PC-3 (cell line): ENCODE data around the gene WDPCP. TPM values are rescaled to one million over a fixed set of nuclear protein-coding genes. Genes with fewer than 3 reads are reported as not detected.

ENCODE experiments used
- ATAC-seq: fragments of 200-7000 bp; cut with Tn5 transposase; 2 replicates; pipeline ENCODE4 v1.9.1; 2020; ENCODE audit warnings: mild to moderate bottlenecking, moderate library complexity
- BruUV-seq: library from RNA; stranded (reverse); fragments of 400-500 nt; replicated peaks from 2 replicates; lab custom pipeline; 2021; lab: Mats Ljungman, UMichigan
- CTCF ChIA-PET: fragments of 300-600 bp; sonication (Branson Sonifier 250); formaldehyde crosslinking; loops from one replicate; lab custom pipeline; 2022; ENCODE audit warnings: antibody characterized with exemption; lab: Charles Lee
- POLR2A ChIA-PET: fragments of 300-600 bp; sonication (Branson Sonifier 250); formaldehyde crosslinking; loops from one replicate; lab custom pipeline; 2022; ENCODE audit warnings: antibody characterized with exemption; ENCODE audit not compliant: unreplicated experiment; lab: Charles Lee
- DNase-seq: peaks from one replicate; pipeline ENCODE4 v3.0.0-alpha.2; 2015
- H2AFZ ChIP-seq: fragments of 300-600 bp; sonication (generic); 2 replicates; pipeline ENCODE4 v1.6.0; 2016; ENCODE audit warnings: antibody characterized with exemption, low read length
- H3F3A ChIP-seq: fragments of 300-600 bp; sonication (generic); one replicate; pipeline ENCODE4 v1.6.0; 2017; ENCODE audit warnings: antibody characterized with exemption, low read length, control low read depth, mild to moderate bottlenecking; ENCODE audit not compliant: unreplicated experiment
- H3K27ac ChIP-seq: fragments of 300-600 bp; sonication (generic); 2 replicates; pipeline ENCODE4 v1.5.1; 2016; ENCODE audit warnings: mild to moderate bottlenecking, low read length
- H3K27me3 ChIP-seq: fragments of 300-600 bp; sonication (generic); 2 replicates; pipeline ENCODE4 v1.6.1; 2016; ENCODE audit warnings: low read length, mixed read lengths
- H3K36me3 ChIP-seq: fragments of 300-600 bp; sonication (generic); 2 replicates; pipeline ENCODE4 v1.6.1; 2016; ENCODE audit warnings: low read depth, mixed run types, low read length, mixed read lengths
- H3K4me1 ChIP-seq: fragments of 300-600 bp; sonication (generic); 2 replicates; pipeline ENCODE4 v1.5.1; 2016; ENCODE audit warnings: low read length; ENCODE audit not compliant: insufficient read depth
- H3K4me2 ChIP-seq: fragments of 300-600 bp; sonication (generic); 2 replicates; pipeline ENCODE4 v1.6.0; 2016; ENCODE audit warnings: low read length
- H3K4me3 ChIP-seq: fragments of 300-600 bp; sonication (generic); 2 replicates; pipeline ENCODE4 v1.5.1; 2016; ENCODE audit warnings: mild to moderate bottlenecking, low read length, mixed read lengths
- H3K79me2 ChIP-seq: fragments of 300-600 bp; sonication (generic); 2 replicates; pipeline ENCODE4 v1.6.1; 2017; ENCODE audit warnings: low read length, mixed read lengths
- H3K9ac ChIP-seq: fragments of 300-600 bp; sonication (generic); 2 replicates; pipeline ENCODE4 v1.6.0; 2016; ENCODE audit warnings: mild to moderate bottlenecking, low read length
- H3K9me2 ChIP-seq: fragments of 300-600 bp; sonication (generic); replicated peaks from 2 replicates; pipeline ENCODE4 v1.6.1; 2016; ENCODE audit warnings: mixed run types, low read length, mixed read lengths
- H3K9me3 ChIP-seq: fragments of 300-600 bp; sonication (generic); 2 replicates; pipeline ENCODE4 v1.6.1; 2016; ENCODE audit warnings: low read length, mixed read lengths
- H4K20me1 ChIP-seq: fragments of 300-600 bp; sonication (generic); 2 replicates; pipeline ENCODE4 v1.6.1; 2016; ENCODE audit warnings: low read length, mixed read lengths
- CTCF ChIP-seq: fragments of 300-600 bp; sonication (generic); conservative IDR thresholded peaks from 2 replicates; pipeline ENCODE4 v1.5.1; 2017; ENCODE audit warnings: antibody characterized with exemption, low read depth, mild to moderate bottlenecking, low read length
- EZH2 ChIP-seq: fragments of 300-600 bp; sonication (generic); IDR thresholded peaks from one replicate; pipeline ENCODE4 v1.6.1; 2017; ENCODE audit warnings: antibody characterized with exemption, mild to moderate bottlenecking, low read length; ENCODE audit not compliant: unreplicated experiment
- EZH2phosphoT487 ChIP-seq: fragments of 300-600 bp; sonication (generic); IDR thresholded peaks from 2 replicates; pipeline ENCODE4 v1.6.1; 2018; ENCODE audit warnings: mild to moderate bottlenecking, antibody characterized with exemption, low read length, borderline replicate concordance
- intact Hi-C: fragments of 100-400 bp; cut with micrococcal nuclease; formaldehyde crosslinking; loops from 2 replicates; pipeline ENCODE4 v1.9.0; 2023
- total RNA-seq: library from RNA; depleted of rRNA; stranded (reverse); fragments of >200 nt; gene quantifications from 2 replicates; pipeline ENCODE4 v1.2.3, GENCODE V29; 2014

The WDPCP gene
- total RNA-seq, 1 experiment from 2014 or later, result 4.0 TPM

DNA sequence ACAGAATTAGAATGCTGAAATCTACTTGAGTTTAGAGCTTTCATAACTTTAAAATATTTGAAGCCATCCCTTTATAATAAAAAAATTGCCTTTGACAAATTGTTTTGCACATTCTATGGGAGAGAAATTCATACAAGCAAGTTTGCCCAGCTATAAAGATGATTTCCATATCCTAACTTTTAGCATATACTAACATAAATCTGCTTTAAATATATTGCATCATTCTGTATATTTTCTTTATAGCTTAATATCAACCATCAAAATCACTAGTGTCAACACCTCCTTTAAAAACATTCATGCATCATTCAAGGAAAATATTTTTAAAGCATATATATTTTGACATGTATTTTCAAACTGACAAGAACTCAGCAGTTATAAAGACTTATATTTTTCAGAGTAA is 49.9 kb downstream of the WDPCP start:
- H4K20me1 ChIP-seq, result no peaks in the 10 kb centered on the region
- H3K79me2 ChIP-seq, result no peaks in the 10 kb centered on the region
- H3F3A ChIP-seq, result no peaks in the 10 kb centered on the region
- H3K4me2 ChIP-seq, result no peak overlapping the region
- POLR2A ChIA-PET, result no interaction called here
- H3K36me3 ChIP-seq, result no peaks in the 10 kb centered on the region
- intact Hi-C loops, result no loop called here
- no peak overlapping the region for H2AFZ ChIP-seq
- TF ChIP-seq CTCF (no peak), EZH2 (no peak), EZH2phosphoT487 (no peak)
- H3K4me3 ChIP-seq, result no peak overlapping the region
- no peak overlapping the region for H3K27ac ChIP-seq
- no peaks in the 10 kb centered on the region for H3K4me1 ChIP-seq
- no TSS peak for BruUV-seq
- ATAC-seq, result no peak
- no peaks in the 10 kb centered on the region for H3K9me3 ChIP-seq
- CTCF ChIA-PET, result no interaction called here
- no peak overlapping the region for H3K9ac ChIP-seq
- H3K9me2 ChIP-seq, result no peaks in the 10 kb centered on the region
- no peak for DNase-seq
- H3K27me3 ChIP-seq, result no peaks in the 10 kb centered on the region

GRCh38 chr2:63537306-63537705 is 51.0 kb downstream of the WDPCP start:
- Histone ChIP-seq H3F3A (no peaks in the 10 kb centered on the region), H3K4me2 (no peak overlapping the region), H4K20me1 (no peaks in the 10 kb centered on the region), H3K4me3 (no peak overlapping the region), H3K9me2 (no peaks in the 10 kb centered on the region), H3K27ac (no peak overlapping the region), H3K79me2 (no peaks in the 10 kb centered on the region), H3K36me3 (no peaks in the 10 kb centered on the region), H3K9me3 (no peaks in the 10 kb centered on the region), H3K27me3 (no peaks in the 10 kb centered on the region), H3K4me1 (no peaks in the 10 kb centered on the region), H2AFZ (no peak overlapping the region), H3K9ac (no peak overlapping the region)
- BruUV-seq, result no TSS peak
- DNase-seq (peak; percentile 21), ATAC-seq (no peak)
- CTCF ChIA-PET, result no interaction called here
- POLR2A ChIA-PET, result no interaction called here
- intact Hi-C loops, result no loop called here
- no peak for TF ChIP-seq CTCF
- TF ChIP-seq EZH2phosphoT487, result no peak
- TF ChIP-seq EZH2, result no peak

GRCh38 chr2:63530704-63531279 is 57.5 kb downstream of the WDPCP start:
- H3K4me1 ChIP-seq, result no peaks in the 10 kb centered on the region
- no peak overlapping the region for H3K9ac ChIP-seq
- ChIA-PET CTCF (no interaction called here), POLR2A (no interaction called here)
- no peaks in the 10 kb centered on the region for H4K20me1 ChIP-seq
- DNase-seq (no peak), ATAC-seq (no peak)
- H3K4me2 ChIP-seq, result no peak overlapping the region
- no TSS peak for BruUV-seq
- H3K27ac ChIP-seq, result no peak overlapping the region
- H3F3A ChIP-seq, result no peaks in the 10 kb centered on the region
- no peak for TF ChIP-seq EZH2
- no peak for TF ChIP-seq CTCF
- no peak for TF ChIP-seq EZH2phosphoT487
- H3K9me2 ChIP-seq, result no peaks in the 10 kb centered on the region
- no peaks in the 10 kb centered on the region for H3K36me3 ChIP-seq
- H3K27me3 ChIP-seq, result no peaks in the 10 kb centered on the region
- H3K9me3 ChIP-seq, result no peaks in the 10 kb centered on the region
- H3K79me2 ChIP-seq, result no peaks in the 10 kb centered on the region
- H3K4me3 ChIP-seq, result no peak overlapping the region
- intact Hi-C loops, result no loop called here
- no peak overlapping the region for H2AFZ ChIP-seq
